HG03108 (cell line): Measurements from ENCODE around the gene NAXD.
A peak's percentile ranks its signal among the peaks of the same experiment; 100 is the strongest.
"Not testable (repeated sequence)": the region's sequence is repeated elsewhere in the genome, so short reads cannot be mapped to it uniquely, and the experiment has no call there.

Source experiments
- ATAC-seq: cut with Tn5 transposase; IDR thresholded peaks from one replicate; pipeline ENCODE4 v1.9.1; 2021; ENCODE audit warnings: moderate library complexity; ENCODE audit not compliant: unreplicated experiment

Gene NAXD

GRCh38 chr13:110615322-110616102 lies at the start of gene NAXD:
TSS of gene NAXD (plus strand) at chr13:110615545. CDS start at chr13:110615602, 57 bp downstream.
- ATAC-seq, result peak; percentile 50

- no peak for ATAC-seq
Observed at GRCh38 chr13:110566171-110566570, 49.2 kb upstream of the NAXD start.

- no peak for ATAC-seq
Observed at GRCh38 chr13:110568612-110569011, 46.7 kb upstream of the NAXD start.

- ATAC-seq, result not testable (repeated sequence)
Observed at GRCh38 chr13:110569962-110570361, 45.4 kb upstream of the NAXD start.

- ATAC-seq, result no peak
Observed at GRCh38 chr13:110570886-110571285, 44.5 kb upstream of the NAXD start.

- ATAC-seq, result no peak
Observed at GRCh38 chr13:110571896-110572777, 43.2 kb upstream of the NAXD start.

- peak; percentile 81 for ATAC-seq
Observed at GRCh38 chr13:110572778-110573118, 42.6 kb upstream of the NAXD start.

- ATAC-seq, result no peak
Observed at GRCh38 chr13:110574161-110574560, 41.2 kb upstream of the NAXD start.

GRCh38 chr13:110575322-110576069 lies 39.8 kb upstream of the NAXD start:
- peak; percentile 68 for ATAC-seq

GRCh38 chr13:110576070-110576394 lies 39.3 kb upstream of the NAXD start:
- no peak for ATAC-seq

- no peak for ATAC-seq
Observed at GRCh38 chr13:110576736-110577476, 38.4 kb upstream of the NAXD start.

- ATAC-seq, result no peak
Observed at GRCh38 chr13:110578363-110578762, 37.0 kb upstream of the NAXD start.

GRCh38 chr13:110580800-110581199 lies 34.5 kb upstream of the NAXD start:
- ATAC-seq, result no peak

GRCh38 chr13:110581506-110582185 lies 33.7 kb upstream of the NAXD start:
- no peak for ATAC-seq

- ATAC-seq, result no peak
Observed at GRCh38 chr13:110582421-110582954, 32.9 kb upstream of the NAXD start.

- ATAC-seq, result no peak
Observed at GRCh38 chr13:110583178-110583865, 32.0 kb upstream of the NAXD start.

- no peak for ATAC-seq
Observed at GRCh38 chr13:110589793-110590390, 25.5 kb upstream of the NAXD start.

- no peak for ATAC-seq
Observed at GRCh38 chr13:110590577-110590976, 24.8 kb upstream of the NAXD start.

GRCh38 chr13:110592665-110593064 lies 22.7 kb upstream of the NAXD start:
- no peak for ATAC-seq
